CD4-positive, alpha-beta T cell treated with Interleukin-2 at 100 ng/mL for 4 hours (primary cell): ENCODE measurements around the gene ANKRD27.
"Not testable (repeated sequence)": the region's sequence is repeated elsewhere in the genome, so short reads cannot be mapped to it uniquely, and the experiment has no call there.

ENCODE experiments used
- DNase-seq: peaks from one replicate; pipeline ENCODE4 v3.0.0-alpha.2; 2020; ENCODE audit warnings: low spot score

Gene ANKRD27

DNA sequence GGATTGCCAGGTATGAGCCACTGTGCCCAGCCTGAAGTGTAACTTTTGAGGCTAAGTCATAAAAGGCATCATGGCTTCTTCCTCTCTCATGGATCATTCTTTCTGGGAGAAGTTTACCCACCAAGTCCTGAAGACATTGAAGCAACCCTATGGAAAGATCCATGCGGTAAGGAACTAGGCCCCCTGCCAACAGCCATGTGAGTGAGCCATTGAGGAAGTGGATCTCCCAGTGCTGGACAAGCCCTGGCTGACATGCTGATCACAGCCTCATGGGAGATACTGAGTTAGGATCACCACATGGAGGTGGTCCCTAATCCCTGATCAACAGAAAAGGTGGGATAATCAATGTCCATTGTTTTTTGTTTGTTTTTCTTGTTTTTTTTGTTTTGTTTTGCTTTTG is 13.3 kb upstream of the ANKRD27 start:
- DNase-seq = no peak

DNA sequence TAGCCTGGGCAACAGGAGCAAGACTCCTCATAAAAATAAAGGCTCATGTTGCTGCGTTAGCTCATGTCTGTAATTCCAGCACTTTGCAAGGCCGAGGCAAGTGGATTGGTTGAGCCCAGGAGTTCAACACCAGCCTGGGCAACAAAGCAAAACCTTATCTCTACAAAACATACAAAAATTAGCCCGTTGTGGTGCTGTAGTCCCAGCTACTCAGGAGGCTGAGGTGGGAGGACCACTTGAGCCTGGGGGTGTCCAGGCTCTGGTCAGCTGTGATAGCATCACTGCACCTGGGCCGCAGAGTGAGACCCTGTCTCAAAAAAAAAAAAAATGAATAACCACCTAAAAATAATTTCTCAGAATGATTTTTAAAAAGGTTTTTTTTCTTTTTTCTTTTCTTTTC is 12.7 kb upstream of the ANKRD27 start:
- DNase-seq = no peak

DNA sequence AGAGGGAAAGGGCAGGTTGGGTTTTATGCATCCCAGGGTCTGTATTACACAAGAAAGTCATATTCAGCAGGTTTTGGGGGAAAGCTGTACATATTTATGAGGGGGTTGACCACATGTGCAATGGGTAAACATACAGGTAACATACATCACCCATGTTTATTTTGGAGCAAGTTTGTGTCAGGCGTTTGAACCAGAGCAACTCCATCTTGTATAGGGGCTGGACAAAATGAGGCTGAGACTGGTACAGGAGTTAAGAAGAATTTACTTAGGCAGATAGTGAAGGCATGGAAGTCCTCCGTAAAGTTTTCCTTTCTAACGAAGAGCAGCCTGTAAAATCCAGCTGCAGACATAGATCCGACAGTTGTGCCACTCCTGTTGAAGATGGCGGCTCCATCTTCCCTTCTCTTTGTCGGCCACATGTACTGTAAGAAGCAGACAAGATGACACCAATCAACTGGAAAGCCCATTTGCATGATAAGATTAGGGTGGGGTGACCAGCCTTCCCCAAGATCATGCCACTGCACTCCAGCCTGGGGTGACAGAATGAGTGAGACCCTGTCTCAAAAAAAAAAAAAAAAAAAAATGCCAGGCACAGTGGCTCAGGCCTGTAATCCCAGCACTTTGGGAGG is 12.0 kb upstream of the ANKRD27 start:
- no peak for DNase-seq

DNA sequence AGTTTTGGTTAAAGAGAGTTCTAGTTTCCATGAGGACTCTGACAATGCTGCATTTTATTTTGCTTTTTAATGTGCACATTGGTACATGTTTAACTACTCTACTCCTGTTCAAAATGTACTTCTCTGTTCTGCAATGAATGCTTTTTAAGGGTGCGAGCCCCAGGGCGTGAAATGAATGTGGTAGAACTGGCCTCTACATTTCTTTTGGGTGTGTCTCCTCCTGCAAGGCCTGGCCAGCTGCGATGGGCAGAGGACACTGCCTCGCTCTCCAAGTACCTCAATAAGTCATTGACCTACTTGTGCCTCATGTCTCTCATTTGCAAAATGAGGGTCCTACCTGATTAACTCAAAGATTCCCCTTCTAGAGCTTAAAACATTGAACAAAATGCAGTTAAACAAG is 7.3 kb upstream of the ANKRD27 start:
- DNase-seq = no peak

DNA sequence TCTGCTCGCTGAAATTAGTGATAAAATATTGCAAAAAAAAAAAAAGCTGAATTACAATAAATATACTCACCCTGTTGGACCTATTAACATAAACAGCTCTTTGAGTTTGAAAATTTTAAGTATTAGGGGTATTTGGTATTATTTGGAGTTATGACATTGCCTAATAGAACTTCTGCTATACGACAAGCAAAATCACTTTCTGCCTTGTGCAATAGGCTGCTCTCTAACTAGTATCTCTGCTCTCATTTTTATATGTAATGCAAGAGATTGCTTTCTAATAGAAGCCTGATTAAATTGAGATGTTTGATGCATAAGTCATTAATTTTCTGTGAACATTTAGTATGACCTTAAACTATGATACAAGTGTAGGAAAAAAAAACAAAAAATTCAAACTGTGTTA is 6.0 kb upstream of the ANKRD27 start:
- DNase-seq = no peak

DNA sequence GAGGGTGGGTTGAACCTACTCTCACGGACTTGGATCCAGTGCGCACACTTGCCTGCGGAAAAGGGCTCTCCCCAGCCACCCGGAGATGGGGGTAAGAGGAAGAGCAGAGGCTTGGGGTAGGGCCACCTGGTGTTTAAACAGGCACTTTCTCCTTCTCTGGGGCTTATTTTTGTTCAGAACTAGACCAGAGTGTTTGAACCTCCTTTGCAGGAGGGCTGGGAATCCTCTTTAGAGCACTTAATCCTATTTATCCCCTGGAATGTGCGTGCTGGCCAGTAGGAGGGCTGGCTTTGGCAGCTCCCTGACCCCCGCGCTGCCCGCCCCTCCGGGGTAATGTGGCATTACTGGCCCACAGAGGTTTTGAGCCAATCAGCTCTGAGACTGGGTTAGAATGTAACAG is 2.7 kb upstream of the ANKRD27 start:
- no peak for DNase-seq

DNA sequence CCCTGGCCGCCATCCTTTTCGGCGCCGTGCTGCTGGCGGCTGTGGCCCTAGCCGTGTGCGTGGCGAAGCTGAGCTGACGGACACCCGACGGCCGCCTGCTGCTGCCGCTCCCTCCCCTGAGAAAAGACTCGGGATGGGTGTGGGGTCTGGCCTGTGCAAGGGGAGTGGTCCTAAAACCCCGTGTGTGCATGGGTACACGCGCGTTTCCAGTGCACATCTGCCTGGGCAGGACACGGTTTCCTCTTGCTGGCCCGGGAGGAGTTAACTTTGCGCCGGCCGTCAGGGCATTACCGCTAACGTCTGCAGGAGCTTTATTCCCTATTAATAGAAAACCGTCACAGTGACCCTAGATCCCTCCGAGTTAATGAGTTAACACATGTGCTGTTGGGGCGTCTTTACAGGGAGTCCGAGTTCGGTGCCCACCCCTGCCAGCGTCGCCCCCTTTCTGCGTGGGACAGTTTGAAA is 1.9 kb upstream of the ANKRD27 start:
- no peak for DNase-seq

DNA sequence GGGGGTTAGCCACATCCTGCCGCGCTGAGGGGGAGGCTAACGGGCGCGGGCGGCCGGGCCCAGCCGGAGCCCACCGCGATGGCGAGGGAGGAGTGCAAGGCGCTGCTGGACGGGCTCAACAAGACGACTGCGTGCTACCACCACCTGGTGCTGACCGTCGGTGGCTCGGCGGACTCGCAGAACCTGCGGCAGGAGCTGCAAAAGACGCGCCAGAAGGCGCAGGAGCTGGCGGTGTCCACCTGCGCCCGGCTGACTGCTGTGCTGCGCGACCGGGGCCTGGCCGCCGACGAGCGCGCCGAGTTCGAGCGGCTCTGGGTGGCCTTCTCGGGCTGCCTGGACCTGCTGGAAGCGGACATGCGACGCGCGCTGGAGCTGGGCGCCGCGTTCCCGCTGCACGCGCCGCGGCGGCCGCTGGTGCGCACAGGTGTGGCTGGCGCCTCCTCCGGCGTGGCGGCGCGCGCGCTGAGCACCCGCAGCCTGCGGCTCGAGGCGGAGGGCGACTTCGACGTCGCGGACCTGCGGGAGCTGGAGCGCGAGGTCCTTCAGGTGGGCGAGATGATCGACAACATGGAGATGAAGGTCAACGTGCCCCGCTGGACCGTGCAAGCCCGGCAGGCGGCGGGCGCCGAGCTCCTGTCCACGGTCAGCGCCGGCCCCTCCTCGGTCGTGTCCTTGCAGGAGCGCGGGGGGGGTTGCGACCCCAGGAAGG is 1.4 kb upstream of the ANKRD27 start:
- no peak for DNase-seq

DNA sequence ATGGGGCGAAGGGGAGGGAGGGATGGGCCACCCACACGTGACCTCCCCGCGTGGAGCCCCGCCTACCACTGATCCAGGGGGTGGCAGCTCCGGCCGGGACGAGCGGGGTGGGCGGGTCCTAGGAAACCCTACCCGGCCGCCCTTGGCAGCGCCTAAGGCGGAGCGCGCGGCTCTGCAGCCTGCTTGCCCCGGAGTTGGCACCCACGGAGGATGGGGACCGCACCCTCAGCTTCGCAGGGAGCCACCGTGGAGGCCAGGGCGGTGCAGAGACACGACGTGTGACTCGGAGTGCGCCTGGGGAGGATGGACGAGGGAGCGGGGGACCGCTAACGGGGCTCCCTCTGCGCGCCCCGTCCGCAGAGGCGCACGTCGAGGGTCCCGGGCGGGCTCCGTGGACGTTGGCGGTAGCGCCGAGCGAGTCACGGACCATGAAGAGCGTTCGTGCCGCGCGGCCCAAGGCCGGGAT is 773 bp upstream of the ANKRD27 start, which contains the start of gene RGS9BP:
Gene RGS9BP (plus strand): TSS at position 129 of the 466 bp plus-strand sequence. CDS start 416 bp downstream, outside the sequence.
- DNase-seq = peak; percentile 68

DNA sequence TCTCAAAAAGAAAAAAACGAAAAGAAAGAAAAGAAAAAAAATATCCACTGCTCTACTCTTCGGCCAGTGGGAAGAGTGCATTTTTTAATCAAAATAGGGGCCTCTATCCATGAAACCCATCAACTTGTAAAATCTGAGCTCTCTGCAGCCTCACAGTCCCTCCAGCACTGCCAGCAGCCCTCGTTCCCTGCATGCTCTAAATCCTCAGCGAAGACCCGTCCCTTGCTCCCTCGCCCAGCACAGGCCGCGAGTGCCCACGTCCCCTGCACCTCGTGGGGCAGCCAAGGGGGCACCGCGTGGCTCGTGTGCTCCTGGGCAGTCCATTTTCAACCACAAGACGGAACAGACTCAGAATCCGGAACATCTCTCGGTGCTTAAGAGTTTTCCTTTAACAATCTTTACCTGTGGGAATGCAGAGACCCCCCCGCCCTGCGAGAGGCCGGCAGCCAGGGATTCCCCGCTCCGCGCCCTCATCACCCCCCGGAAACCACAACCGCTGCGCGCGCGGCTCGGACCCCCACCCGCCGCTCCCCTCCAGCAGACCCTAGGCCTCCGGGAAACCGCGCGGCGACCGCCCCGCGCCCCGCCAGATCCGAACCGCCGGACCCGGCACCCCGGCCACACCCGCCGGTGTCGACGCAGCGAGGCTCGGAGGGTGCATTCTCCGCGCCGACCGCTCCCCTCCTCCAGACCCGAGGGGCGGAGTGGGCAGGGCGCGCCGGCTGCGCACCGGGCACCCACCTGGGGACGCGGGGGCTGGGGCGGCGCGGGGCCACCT is 638 bp downstream of the ANKRD27 start:
- DNase-seq = peak; percentile 12

DNA sequence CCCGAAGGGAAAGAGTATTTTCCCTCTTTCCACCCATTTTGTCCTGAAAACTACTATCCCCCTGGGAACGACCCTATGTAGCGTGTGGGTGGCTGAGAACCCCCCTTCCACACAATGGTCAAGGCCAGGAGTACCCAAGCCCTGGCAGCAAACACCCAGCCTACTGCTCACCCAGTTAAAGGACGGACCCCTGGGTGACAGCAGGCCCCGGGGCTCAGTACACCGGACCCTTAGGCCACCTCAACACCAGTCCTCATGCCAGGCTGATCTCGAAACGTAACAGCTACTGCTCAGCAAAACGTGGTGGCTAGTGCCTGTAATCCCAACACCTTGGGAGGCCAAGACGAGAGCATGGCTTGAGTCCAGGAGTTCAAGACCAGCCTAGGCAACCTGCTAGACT is 1.4 kb downstream of the ANKRD27 start:
- no peak for DNase-seq

DNA sequence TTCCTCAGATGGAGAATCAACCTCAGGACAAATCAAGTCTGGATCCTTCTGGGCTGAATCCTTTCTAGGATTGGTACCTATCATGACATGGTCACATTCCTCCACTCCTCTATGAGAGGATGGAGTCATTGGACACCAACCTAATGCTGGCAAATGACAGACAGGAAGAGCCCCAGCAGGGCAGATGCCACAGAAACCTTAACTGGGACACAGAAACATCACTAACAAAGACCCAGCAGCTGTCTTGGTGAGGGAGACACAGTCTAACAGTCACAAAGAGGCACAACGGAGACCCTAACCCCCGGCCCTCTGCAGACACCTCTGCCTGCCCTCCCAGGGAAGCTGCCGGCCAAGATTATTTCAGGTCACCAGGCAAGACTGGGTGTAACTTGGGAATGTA is 2.1 kb downstream of the ANKRD27 start:
- DNase-seq = no peak

DNA sequence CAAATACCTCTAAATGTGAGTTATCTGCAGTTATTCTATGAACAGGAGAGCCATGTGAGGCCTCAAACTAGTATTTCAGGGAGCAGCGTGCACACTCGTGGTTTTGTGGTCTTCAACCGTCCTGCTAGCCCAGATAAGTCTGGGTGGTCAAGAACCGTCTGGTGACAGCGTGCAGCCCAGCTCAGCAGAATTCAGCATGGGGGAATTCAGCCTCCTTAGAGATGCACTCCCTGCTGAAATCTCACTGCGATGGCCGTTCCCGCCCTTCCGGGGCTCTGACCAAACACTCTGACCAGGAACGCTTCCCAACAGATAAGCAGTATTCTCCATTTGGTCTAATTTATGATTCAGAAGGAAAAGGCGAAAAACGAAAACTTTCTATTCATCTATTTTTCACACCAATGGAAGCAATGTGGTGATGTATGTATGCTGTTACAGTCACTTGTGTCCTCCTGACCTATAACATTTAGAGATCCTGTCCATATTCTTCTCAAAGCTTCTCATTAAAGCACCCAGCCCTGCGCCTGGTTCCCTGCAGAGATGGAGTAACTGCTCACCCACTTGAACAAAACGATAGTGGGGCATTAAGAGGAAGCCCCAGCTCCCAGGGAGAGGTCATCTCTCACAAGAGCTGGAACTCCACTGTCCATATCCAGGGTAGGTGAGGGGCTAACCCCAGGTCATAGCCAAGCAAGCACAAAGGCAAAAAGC is 2.9 kb downstream of the ANKRD27 start:
- DNase-seq = no peak

DNA sequence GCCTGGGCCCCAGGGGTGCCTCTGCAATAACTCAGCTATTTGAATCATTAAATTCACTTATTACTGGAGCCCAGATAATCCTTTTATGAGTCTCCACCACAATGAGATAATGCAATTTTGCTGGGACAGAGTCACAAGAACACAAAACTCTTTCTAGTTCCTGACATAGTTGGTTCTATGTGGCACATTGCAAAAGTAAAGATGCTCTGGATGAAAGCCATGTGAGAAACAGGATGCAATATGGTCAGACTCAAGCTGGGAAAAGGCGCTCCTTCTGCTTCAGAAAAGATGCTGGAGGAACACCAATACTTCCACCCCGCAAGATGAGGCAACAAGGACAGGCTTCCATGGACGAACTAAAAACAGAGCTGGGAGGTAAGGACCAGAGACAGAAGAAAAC is 5.7 kb downstream of the ANKRD27 start:
- no peak for DNase-seq

DNA sequence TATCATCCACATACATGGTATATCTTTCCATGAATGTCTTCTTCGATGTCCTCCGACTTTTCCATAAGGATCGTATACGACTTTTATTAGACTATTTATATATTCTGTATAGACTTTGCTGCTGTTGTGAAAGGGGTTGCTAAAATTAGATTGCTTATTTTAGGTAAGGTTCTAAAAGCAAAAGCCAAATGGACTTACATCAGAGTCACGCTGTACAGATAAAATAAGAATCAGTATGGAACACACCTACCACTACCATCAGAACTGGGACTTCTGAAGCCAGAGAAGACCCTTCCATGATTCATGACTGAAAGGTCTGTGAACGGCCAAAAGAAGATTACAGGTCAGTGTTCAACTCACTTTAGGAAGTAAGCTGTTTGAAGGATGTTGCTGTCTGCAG is 8.9 kb downstream of the ANKRD27 start:
- DNase-seq = no peak

DNA sequence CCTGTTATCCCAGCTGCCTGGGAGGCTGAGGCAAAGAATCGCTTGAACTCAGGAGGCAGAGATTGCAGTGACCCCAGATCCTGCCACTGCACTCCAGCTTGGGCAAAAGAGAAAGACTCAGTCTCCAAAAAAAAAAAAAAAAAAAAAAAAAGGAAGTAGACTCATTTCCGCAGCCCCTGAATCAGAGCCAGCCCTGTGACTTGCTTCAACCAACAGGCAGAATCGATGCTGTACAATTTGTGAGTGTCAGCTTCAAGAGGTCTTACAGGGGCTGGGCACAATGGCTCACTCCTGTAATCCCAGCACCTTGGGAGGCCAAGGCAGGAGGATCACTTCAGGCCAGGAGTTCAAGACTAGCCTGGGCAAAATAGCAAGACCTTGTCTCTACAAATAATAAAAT is 12.8 kb downstream of the ANKRD27 start:
- no peak for DNase-seq

DNA sequence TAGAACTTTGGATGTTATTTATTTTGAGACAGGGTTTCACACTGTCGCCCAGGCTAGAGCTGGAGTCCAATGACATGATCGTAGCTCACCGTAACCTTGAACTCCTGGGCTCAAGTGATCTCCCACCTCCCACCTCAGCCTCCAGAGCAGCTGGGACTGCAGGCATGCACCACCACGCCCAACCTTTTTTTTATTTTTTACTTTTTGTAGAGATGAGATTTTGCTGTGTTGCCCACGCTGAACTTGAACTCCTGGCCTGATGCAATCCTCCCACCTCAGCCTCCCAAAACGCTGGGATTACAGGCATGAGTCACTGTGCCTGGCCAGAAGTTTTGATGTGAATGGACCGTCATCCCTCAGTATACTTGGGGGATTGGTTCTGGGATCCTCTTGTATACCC is 13.7 kb downstream of the ANKRD27 start:
- no peak for DNase-seq

DNA sequence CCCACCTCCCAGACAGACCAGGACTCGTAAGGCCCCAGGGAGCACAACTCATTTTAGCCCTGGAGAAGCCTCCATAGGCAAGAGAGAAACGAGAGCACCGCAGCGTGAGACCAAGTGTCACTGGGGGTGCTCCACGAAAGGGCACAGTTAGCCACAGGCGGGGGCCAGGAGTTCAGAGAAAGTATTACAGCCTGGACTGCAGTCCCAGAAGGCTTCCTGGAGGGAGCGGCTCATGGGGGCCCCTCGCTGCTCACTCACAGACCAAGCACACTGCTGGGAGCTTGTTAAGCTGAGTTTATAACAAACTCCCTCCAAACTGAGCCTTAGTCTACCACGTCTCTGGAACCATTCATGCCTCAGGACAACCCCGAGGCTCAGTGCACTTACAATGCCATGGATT is 16.5 kb downstream of the ANKRD27 start:
- DNase-seq = no peak

DNA sequence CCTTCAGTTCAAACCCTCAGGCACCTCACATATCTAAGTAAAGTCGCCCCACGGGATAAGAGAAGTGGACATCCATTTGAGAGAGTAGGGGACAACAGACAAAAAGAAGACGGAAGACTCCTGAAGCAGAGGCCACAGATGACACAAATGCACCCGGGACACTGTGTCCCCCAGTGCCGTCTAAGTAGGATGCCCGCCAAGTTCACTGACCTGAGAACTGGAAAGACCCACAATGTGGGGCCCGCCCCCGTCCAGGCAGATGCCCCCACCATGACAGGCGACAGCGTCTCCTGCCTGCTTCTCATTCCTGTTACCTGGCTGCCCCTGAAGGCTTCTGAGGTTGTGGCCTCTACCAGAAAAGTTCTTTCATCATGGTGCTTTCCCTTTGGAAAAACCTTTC is 16.9 kb downstream of the ANKRD27 start:
- DNase-seq = no peak

DNA sequence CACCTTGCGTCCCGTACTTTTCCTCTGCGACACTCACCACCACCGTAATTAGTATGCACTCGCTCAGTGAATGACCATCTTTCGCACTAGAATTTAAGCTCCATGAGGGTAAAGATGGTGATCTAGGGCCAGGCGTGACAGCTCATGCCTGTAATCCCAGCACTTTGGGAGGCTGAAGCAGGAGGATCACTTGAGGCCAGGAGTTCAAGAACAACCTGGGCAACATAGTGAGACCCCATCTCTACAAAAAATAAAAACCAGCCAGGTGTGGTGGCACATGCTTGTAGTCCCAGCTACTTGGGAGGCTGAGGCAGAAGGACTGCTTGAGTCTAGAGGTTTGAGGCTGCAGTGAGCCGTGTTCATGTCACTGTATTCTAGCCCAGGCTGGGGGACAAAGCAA is 18.6 kb downstream of the ANKRD27 start:
- DNase-seq = not testable (repeated sequence)

DNA sequence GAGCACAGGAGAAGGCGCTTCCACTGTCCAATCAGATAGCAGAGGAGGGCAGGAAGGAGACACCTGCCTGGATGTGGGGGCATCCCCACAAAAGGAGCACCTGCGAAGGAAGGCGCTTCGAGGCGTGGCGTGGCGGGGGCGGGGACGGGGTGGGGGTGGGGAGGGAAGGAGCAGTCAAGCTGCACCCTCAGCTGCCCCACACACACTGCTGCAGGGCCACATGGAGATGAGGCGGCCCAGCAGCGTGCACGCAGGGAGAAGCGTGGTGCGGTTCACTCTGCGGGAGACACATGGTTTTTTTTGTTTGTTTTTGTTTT is 21.4 kb downstream of the ANKRD27 start:
- no peak for DNase-seq

DNA sequence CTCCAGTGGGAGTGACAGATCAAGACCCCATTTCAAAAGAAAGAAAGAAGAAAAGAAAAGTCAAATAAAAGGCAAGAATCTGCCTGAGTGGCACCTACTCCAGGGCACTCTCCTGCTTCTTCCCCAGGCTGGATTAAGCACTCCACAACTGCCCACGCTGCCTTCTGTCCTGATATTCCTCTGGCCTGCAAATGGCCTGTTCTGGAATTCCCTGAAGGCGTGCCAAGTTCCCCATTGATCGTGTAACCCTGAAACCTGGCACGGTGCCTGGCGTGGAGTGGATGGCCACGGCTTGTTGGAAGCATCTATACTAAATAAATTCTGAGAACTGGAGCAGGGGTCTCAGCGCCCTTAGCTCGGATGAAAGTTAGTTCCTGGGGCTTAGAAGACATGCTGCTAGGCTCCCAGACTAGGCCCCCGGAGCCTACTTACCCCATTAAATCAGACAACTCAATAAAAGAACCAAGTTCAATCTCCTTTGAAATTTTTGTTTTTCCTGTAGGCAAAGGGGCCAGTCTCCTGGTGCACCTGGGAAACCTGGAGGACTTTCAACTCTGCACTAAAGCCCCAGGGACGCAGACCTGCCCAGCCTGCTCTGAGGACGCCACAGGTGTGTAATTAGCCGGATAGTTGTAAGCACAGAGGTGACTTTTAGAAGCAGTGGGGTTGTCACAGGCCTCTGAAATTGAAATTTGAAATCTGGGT is 21.9 kb downstream of the ANKRD27 start:
- no peak for DNase-seq
